Measurements from ENCODE around the gene FBP2.

GRCh38 chr9:94526271-94526670 lies 67.4 kb downstream of the FBP2 start:
- TF ChIP-seq CTCF (IDR thresholded peaks at IDR 0.05; ENCODE audit: low read depth, low read length, poor library complexity, severe bottlenecking) (no peak), EZH2phosphoT487 (IDR thresholded peaks at IDR 0.05; ENCODE audit: borderline replicate concordance, low read length) (no peak)

Data from DOHH2 (cell line).